Osteoblast (primary cell): ENCODE data around the gene COL6A3. TPM values are rescaled to one million over a fixed set of nuclear protein-coding genes. Genes with fewer than 3 reads are reported as not detected.

ENCODE experiments used
- DNase-seq: peaks from one replicate; pipeline ENCODE4 v3.0.0; 2011; ENCODE audit warnings: low spot score, mixed read lengths; ENCODE audit not compliant: insufficient read length; ENCODE audit errors: missing footprints
- H2AFZ ChIP-seq: 2 replicates; pipeline ENCODE4 v1.6.0; 2011; ENCODE audit warnings: mild to moderate bottlenecking, low read length
- H3K27ac ChIP-seq: 2 replicates; pipeline ENCODE4 v1.5.1; 2011; ENCODE audit warnings: mild to moderate bottlenecking, low read depth, low read length, moderate library complexity
- H3K27me3 ChIP-seq: 2 replicates; pipeline ENCODE4 v1.6.0; 2012; ENCODE audit warnings: mild to moderate bottlenecking, control low read depth, inconsistent platforms, low read length, moderate library complexity; ENCODE audit not compliant: insufficient read depth
- H3K36me3 ChIP-seq: 2 replicates; pipeline ENCODE4 v1.5.1; 2011; ENCODE audit warnings: mild to moderate bottlenecking, low read length, control low read depth, moderate library complexity; ENCODE audit not compliant: insufficient read depth
- H3K4me1 ChIP-seq: 2 replicates; pipeline ENCODE4 v1.5.1; 2011; ENCODE audit warnings: mild to moderate bottlenecking, low read length, control low read depth, moderate library complexity; ENCODE audit not compliant: insufficient read depth
- H3K4me2 ChIP-seq: 2 replicates; pipeline ENCODE4 v1.6.0; 2011; ENCODE audit warnings: mild to moderate bottlenecking, low read length; ENCODE audit not compliant: insufficient read depth
- H3K4me3 ChIP-seq: fragments of 200-600 bp; sonication (generic); 3 replicates; pipeline ENCODE4 v1.5.1; 2012; ENCODE audit warnings: mild to moderate bottlenecking, low read length, inconsistent platforms; ENCODE audit not compliant: insufficient read depth
- H3K79me2 ChIP-seq: 2 replicates; pipeline ENCODE4 v1.6.0; 2012; ENCODE audit warnings: mild to moderate bottlenecking, low read length, control low read depth, inconsistent platforms; ENCODE audit not compliant: insufficient read depth
- H3K9me3 ChIP-seq: 2 replicates; pipeline ENCODE4 v1.5.1; 2011; ENCODE audit warnings: low read depth, low read length, control low read depth
- H4K20me1 ChIP-seq: 2 replicates; pipeline ENCODE4 v1.6.0; 2012; ENCODE audit warnings: mild to moderate bottlenecking, low read length, control low read depth; ENCODE audit not compliant: insufficient read depth
- total RNA-seq: library from RNA; depleted of rRNA; stranded (reverse); fragments of >200 nt; gene quantifications from 2 replicates; pipeline ENCODE4 v1.2.3, GENCODE V29; 2012
- TF ChIP-seq, protein P1 (sequence below): IDR thresholded peaks from 2 replicates; pipeline ENCODE4 v1.5.1; 2011; ENCODE audit warnings: mild to moderate bottlenecking, low read depth, low read length, moderate library complexity; ENCODE audit errors: extremely low read depth

Gene COL6A3
- total RNA-seq, 1 donor: 4,017 TPM

GRCh38 chr2:237333748-237334147 lies 80.2 kb downstream of the COL6A3 start:
- H3K9me3 ChIP-seq: no peaks in the 10 kb centered on the region
- no peak overlapping the region for H3K4me2 ChIP-seq
- no peaks in the 10 kb centered on the region for H4K20me1 ChIP-seq
- H3K4me3 ChIP-seq: no peak overlapping the region
- no peaks in the 10 kb centered on the region for H3K27me3 ChIP-seq
- TF ChIP-seq, protein P1, sequence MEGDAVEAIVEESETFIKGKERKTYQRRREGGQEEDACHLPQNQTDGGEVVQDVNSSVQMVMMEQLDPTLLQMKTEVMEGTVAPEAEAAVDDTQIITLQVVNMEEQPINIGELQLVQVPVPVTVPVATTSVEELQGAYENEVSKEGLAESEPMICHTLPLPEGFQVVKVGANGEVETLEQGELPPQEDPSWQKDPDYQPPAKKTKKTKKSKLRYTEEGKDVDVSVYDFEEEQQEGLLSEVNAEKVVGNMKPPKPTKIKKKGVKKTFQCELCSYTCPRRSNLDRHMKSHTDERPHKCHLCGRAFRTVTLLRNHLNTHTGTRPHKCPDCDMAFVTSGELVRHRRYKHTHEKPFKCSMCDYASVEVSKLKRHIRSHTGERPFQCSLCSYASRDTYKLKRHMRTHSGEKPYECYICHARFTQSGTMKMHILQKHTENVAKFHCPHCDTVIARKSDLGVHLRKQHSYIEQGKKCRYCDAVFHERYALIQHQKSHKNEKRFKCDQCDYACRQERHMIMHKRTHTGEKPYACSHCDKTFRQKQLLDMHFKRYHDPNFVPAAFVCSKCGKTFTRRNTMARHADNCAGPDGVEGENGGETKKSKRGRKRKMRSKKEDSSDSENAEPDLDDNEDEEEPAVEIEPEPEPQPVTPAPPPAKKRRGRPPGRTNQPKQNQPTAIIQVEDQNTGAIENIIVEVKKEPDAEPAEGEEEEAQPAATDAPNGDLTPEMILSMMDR: no peak
- DNase-seq: no peak
- peaks cover 62% of the 10 kb centered on the region for H3K79me2 ChIP-seq
- H3K36me3 ChIP-seq: peaks cover 97% of the 10 kb centered on the region
- H3K4me1 ChIP-seq: no peaks in the 10 kb centered on the region
- H3K27ac ChIP-seq: peak overlapping the region; percentile 38
- H2AFZ ChIP-seq: no peak overlapping the region

- Histone ChIP-seq H3K9me3 (no peaks in the 10 kb centered on the region), H3K27me3 (no peaks in the 10 kb centered on the region), H3K79me2 (peaks cover 43% of the 10 kb centered on the region), H3K4me2 (no peak overlapping the region), H3K4me3 (no peak overlapping the region), H3K36me3 (peaks cover 97% of the 10 kb centered on the region), H4K20me1 (no peaks in the 10 kb centered on the region), H3K4me1 (peaks cover 19% of the 10 kb centered on the region), H2AFZ (no peak overlapping the region), H3K27ac (peak overlapping the region; percentile 19)
- TF ChIP-seq, protein P1: no peak
- DNase-seq: no peak
Observed at GRCh38 chr2:237330541-237330940, 83.4 kb downstream of the COL6A3 start.

GRCh38 chr2:237327175-237327950 lies 86.6 kb downstream of the COL6A3 start:
- H3K79me2 ChIP-seq: peaks cover 19% of the 10 kb centered on the region
- H3K27me3 ChIP-seq: no peaks in the 10 kb centered on the region
- no peak overlapping the region for H3K4me2 ChIP-seq
- no peak for DNase-seq
- H3K4me1 ChIP-seq: peaks cover 35% of the 10 kb centered on the region
- no peaks in the 10 kb centered on the region for H4K20me1 ChIP-seq
- no peak overlapping the region for H2AFZ ChIP-seq
- TF ChIP-seq, protein P1: no peak
- H3K9me3 ChIP-seq: no peaks in the 10 kb centered on the region
- peaks cover 97% of the 10 kb centered on the region for H3K36me3 ChIP-seq
- H3K4me3 ChIP-seq: no peak overlapping the region
- H3K27ac ChIP-seq: peak overlapping the region; percentile 77

DNA sequence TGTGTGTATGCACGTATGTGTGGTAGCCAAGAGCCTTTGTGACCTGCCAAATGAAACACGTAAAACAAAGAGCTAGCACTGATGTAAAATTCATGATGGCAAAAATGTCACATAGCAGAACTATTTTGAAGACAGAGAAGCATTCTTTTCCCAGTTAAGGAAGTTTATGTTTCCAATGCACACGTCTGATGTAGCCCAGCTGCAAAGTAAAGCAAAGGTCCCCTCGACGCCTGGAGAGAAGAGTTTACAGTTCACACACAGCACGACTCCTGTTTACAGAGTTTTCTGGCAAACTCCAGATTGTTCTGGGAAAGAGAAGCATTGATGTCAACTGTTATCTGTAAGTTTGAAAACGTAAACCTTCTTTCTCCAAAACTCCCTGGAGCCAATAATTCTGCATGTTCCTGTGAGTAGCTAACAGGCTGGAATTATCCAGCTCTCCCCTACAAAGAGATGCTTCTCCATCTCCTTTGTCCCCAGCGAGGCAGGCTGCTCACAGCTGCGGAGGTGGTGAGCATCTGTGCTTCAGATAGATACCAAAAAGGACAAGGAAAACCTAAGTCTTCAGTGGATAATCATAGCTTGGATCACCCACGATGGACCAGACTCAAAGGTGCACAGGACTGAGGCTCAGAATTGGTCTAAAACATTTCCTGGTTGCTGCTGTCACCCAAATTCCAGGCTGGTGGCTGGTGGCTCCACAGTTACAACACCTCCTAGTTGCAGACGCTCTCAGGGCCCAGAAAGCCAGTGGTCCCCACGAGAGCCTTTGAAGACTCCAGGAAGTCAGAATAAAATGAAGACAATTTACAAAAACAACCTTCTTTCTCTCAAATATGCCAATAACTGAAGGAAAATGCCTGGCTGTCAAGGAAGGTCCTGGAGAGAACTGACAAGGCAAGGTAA lies 87.4 kb downstream of the COL6A3 start:
- H2AFZ ChIP-seq: no peak overlapping the region
- TF ChIP-seq, protein P1: no peak
- H3K36me3 ChIP-seq: peaks cover 100% of the 10 kb centered on the region
- H4K20me1 ChIP-seq: no peaks in the 10 kb centered on the region
- peaks cover 13% of the 10 kb centered on the region for H3K79me2 ChIP-seq
- no peak overlapping the region for H3K4me3 ChIP-seq
- DNase-seq: no peak
- no peaks in the 10 kb centered on the region for H3K9me3 ChIP-seq
- H3K4me1 ChIP-seq: peaks cover 35% of the 10 kb centered on the region
- no peaks in the 10 kb centered on the region for H3K27me3 ChIP-seq
- H3K4me2 ChIP-seq: no peak overlapping the region
- peak overlapping the region; percentile 77 for H3K27ac ChIP-seq
